Neuronal stem cell (in vitro differentiated cells): Measurements from ENCODE around the gene KRTAP5-11.

ENCODE experiments used
- DNase-seq: peaks from one replicate; pipeline ENCODE4 v3.0.0-alpha.2; 2013; ENCODE audit warnings: low spot score
- H2AFZ ChIP-seq: one replicate; pipeline ENCODE4 v1.6.1; 2013; ENCODE audit warnings: mild to moderate bottlenecking, low read length, inconsistent platforms
- H2AK5ac ChIP-seq: 2 replicates; pipeline ENCODE4 v1.6.1; 2013; ENCODE audit warnings: low read depth, mild to moderate bottlenecking, inconsistent platforms, low read length, moderate library complexity, mixed read lengths
- H2BK120ac ChIP-seq: 2 replicates; pipeline ENCODE4 v1.6.1; 2013; ENCODE audit warnings: low read depth, mild to moderate bottlenecking, inconsistent platforms, low read length, moderate library complexity, mixed read lengths
- H2BK12ac ChIP-seq: one replicate; pipeline ENCODE4 v1.6.1; 2013; ENCODE audit warnings: low read length, inconsistent platforms
- H2BK15ac ChIP-seq: 2 replicates; pipeline ENCODE4 v1.6.1; 2013; ENCODE audit warnings: mild to moderate bottlenecking, low read length, inconsistent platforms, mixed read lengths
- H2BK5ac ChIP-seq: one replicate; pipeline ENCODE4 v1.6.1; 2013; ENCODE audit warnings: inconsistent platforms, mild to moderate bottlenecking, low read length, moderate library complexity
- H3K14ac ChIP-seq: one replicate; pipeline ENCODE4 v1.6.1; 2013; ENCODE audit warnings: low read length, inconsistent platforms
- H3K18ac ChIP-seq: 2 replicates; pipeline ENCODE4 v1.6.1; 2013; ENCODE audit warnings: low read length, inconsistent platforms
- H3K23ac ChIP-seq: 2 replicates; pipeline ENCODE4 v1.6.1; 2013; ENCODE audit warnings: low read depth, mild to moderate bottlenecking, mixed read lengths, low read length, inconsistent platforms; ENCODE audit not compliant: poor library complexity
- H3K27ac ChIP-seq: replicated peaks from 3 replicates; pipeline ENCODE4 v1.5.1; 2013; ENCODE audit warnings: low read length, inconsistent platforms
- H3K27me3 ChIP-seq, 3 experiments: 2 replicates each; pipeline ENCODE4 v1.6.1; 2013; ENCODE audit warnings: low read length in 3 of 3, mild to moderate bottlenecking in 2 of 3, inconsistent platforms in 1 of 3, low read depth in 1 of 3, mixed read lengths in 1 of 3, moderate library complexity in 1 of 3; ENCODE audit not compliant: control insufficient read depth in 3 of 3, insufficient read depth in 3 of 3
- H3K36me3 ChIP-seq, 2 donors: replicated peaks in 1 of 2; 2 replicates each; pipeline ENCODE4 v1.6.1; 2013; ENCODE audit warnings: low read length in 2 of 2; ENCODE audit not compliant: control insufficient read depth in 2 of 2, insufficient read depth in 2 of 2
- H3K4ac ChIP-seq: 2 replicates; pipeline ENCODE4 v1.6.1; 2013; ENCODE audit warnings: inconsistent platforms, mild to moderate bottlenecking, low read length, moderate library complexity
- H3K4me1 ChIP-seq, 2 donors: 1 replicate in 1 of 2; 2 replicates in 1 of 2; pipeline ENCODE4 v1.6.1; 2013; ENCODE audit warnings: low read length in 2 of 2, low read depth in 1 of 2; ENCODE audit not compliant: control insufficient read depth in 2 of 2, insufficient read depth in 1 of 2
- H3K4me2 ChIP-seq: one replicate; pipeline ENCODE4 v1.6.1; 2013; ENCODE audit warnings: mild to moderate bottlenecking, low read length, inconsistent platforms; ENCODE audit not compliant: insufficient read depth, poor library complexity, severe bottlenecking
- H3K4me3 ChIP-seq, 2 donors: 2 replicates each; pipeline ENCODE4 v1.5.1; 2013; ENCODE audit warnings: low read length in 2 of 2, mild to moderate bottlenecking in 2 of 2, inconsistent platforms in 1 of 2, moderate library complexity in 1 of 2
- H3K79me1 ChIP-seq: one replicate; pipeline ENCODE4 v1.6.1; 2013; ENCODE audit warnings: low read depth, mild to moderate bottlenecking, inconsistent platforms, low read length, moderate library complexity
- H3K9ac ChIP-seq: one replicate; pipeline ENCODE4 v1.6.1; 2013; ENCODE audit warnings: mild to moderate bottlenecking, low read depth, low read length, inconsistent platforms; ENCODE audit not compliant: poor library complexity
- H3K9me3 ChIP-seq, 2 donors: replicated peaks in 1 of 2; 2 replicates each; pipeline versions ENCODE3 to v1.6.1; 2013; ENCODE audit warnings: low read length in 2 of 2, mild to moderate bottlenecking in 2 of 2, inconsistent platforms in 1 of 2, low read depth in 1 of 2, mixed read lengths in 1 of 2, moderate library complexity in 1 of 2; ENCODE audit not compliant: control insufficient read depth in 2 of 2, insufficient read depth in 1 of 2
- H4K8ac ChIP-seq: one replicate; pipeline ENCODE4 v1.6.1; 2013; ENCODE audit warnings: low read depth, mild to moderate bottlenecking, inconsistent platforms, low read length, moderate library complexity
- H4K91ac ChIP-seq: one replicate; pipeline ENCODE4 v1.6.1; 2013; ENCODE audit warnings: low read length, low read depth, mild to moderate bottlenecking, inconsistent platforms; ENCODE audit not compliant: poor library complexity
- WGBS, 2 donors: extraction: QIAGEN DNeasy Blood & Tissue Kit; methylation state at CpG; one replicate each; pipeline ENCODE4 v1.1.7; 2013; ENCODE audit warnings: missing lambda C conversion rate in 2 of 2, mixed read lengths in 1 of 2; ENCODE audit not compliant: insufficient read length in 2 of 2, insufficient replicate concordance in 1 of 2; ENCODE audit errors: extremely low coverage in 2 of 2; 5-methylcytosine and 5-hydroxymethylcytosine counted together

KRTAP5-11 gene

GRCh38 chr11:71548716-71549151, 33.9 kb downstream of the KRTAP5-11 start:
- Histone ChIP-seq H2AK5ac (peak overlapping the region; percentile 35), H3K14ac (no peak overlapping the region), H3K23ac (no peak overlapping the region), H2AFZ (no peak overlapping the region), H2BK5ac (no peak overlapping the region), H3K4me3 (no peak overlapping the region), H3K4me1 (no peaks in the 10 kb centered on the region), H2BK15ac (no peak overlapping the region), H3K18ac (peak overlapping the region; percentile 65), H3K9me3 (peaks cover 0 to 3% of the 10 kb centered on the region in 2 donors), H3K79me1 (no peaks in the 10 kb centered on the region), H4K91ac (no peak overlapping the region), H2BK12ac (peak overlapping the region; percentile 16), H3K36me3 (no peaks in the 10 kb centered on the region), H3K4me2 (no peak overlapping the region), H3K9ac (no peak overlapping the region), H3K4ac (no peak overlapping the region), H2BK120ac (no peak overlapping the region), H3K27me3 (no peaks in the 10 kb centered on the region), H3K27ac (no peak overlapping the region), H4K8ac (peak overlapping the region; percentile 76)
- no peak for DNase-seq
- WGBS, 2 donors, result no CpG with 5 or more reads among the region's 5 CpGs

GRCh38 chr11:71548120-71548519, 34.6 kb downstream of the KRTAP5-11 start, which contains the start of gene KRTAP5-9:
Gene KRTAP5-9 (plus strand): TSS chr11:71548420. CDS start chr11:71548658, 238 bp downstream.
- H3K4me1 ChIP-seq, result no peaks in the 10 kb centered on the region
- H2BK15ac ChIP-seq, result no peak within 1 kb of the TSS
- peak within 1 kb of the TSS; percentile 35 for H2AK5ac ChIP-seq
- no peak within 1 kb of the TSS for H2BK120ac ChIP-seq
- no peak within 1 kb of the TSS for H3K4me2 ChIP-seq
- H2BK12ac ChIP-seq, result peak within 1 kb of the TSS; percentile 16
- no peak within 1 kb of the TSS for H2AFZ ChIP-seq
- peak within 1 kb of the TSS; percentile 65 for H3K18ac ChIP-seq
- no peak within 1 kb of the TSS for H3K9ac ChIP-seq
- H3K9me3 ChIP-seq, result peaks cover 0 to 3% of the 10 kb centered on the region in 2 donors
- no peak for DNase-seq
- no peak within 1 kb of the TSS for H4K91ac ChIP-seq
- no peak within 1 kb of the TSS for H3K14ac ChIP-seq
- H3K36me3 ChIP-seq, result no peaks in the 10 kb centered on the region
- no peak within 1 kb of the TSS for H3K4ac ChIP-seq
- H3K27me3 ChIP-seq, result peaks cover 0 to under 1% (median 0%) of the 10 kb centered on the region in 3 experiments
- no peak within 1 kb of the TSS for H3K27ac ChIP-seq
- no peak within 1 kb of the TSS for H3K4me3 ChIP-seq
- no peak within 1 kb of the TSS for H2BK5ac ChIP-seq
- H4K8ac ChIP-seq, result peak within 1 kb of the TSS; percentile 76
- WGBS, 2 donors, result no CpG with 5 or more reads among the region's 5 CpGs
- peak within 1 kb of the TSS; percentile 26 for H3K23ac ChIP-seq
- no peaks in the 10 kb centered on the region for H3K79me1 ChIP-seq

GRCh38 chr11:71545405-71545966, 37.2 kb downstream of the KRTAP5-11 start:
- no peaks in the 10 kb centered on the region for H3K4me1 ChIP-seq
- H3K18ac ChIP-seq, result no peak overlapping the region
- H3K9ac ChIP-seq, result no peak overlapping the region
- no peak for DNase-seq
- peaks cover 0 to 3% of the 10 kb centered on the region in 2 donors for H3K9me3 ChIP-seq
- no peak overlapping the region for H2BK120ac ChIP-seq
- peak overlapping the region; percentile 22 for H2AK5ac ChIP-seq
- H3K36me3 ChIP-seq, result no peaks in the 10 kb centered on the region
- no peak overlapping the region for H3K14ac ChIP-seq
- no peak overlapping the region for H3K23ac ChIP-seq
- no peak overlapping the region for H3K4me3 ChIP-seq
- H3K27me3 ChIP-seq, result peaks cover 0 to 5% (median 0%) of the 10 kb centered on the region in 3 experiments
- H4K91ac ChIP-seq, result no peak overlapping the region
- H3K79me1 ChIP-seq, result no peaks in the 10 kb centered on the region
- no peak overlapping the region for H2BK12ac ChIP-seq
- H3K4me2 ChIP-seq, result no peak overlapping the region
- no CpG with 5 or more reads among the region's 12 CpGs for WGBS, 2 donors
- no peak overlapping the region for H2BK5ac ChIP-seq
- no peak overlapping the region for H3K27ac ChIP-seq
- H3K4ac ChIP-seq, result no peak overlapping the region
- no peak overlapping the region for H2AFZ ChIP-seq
- H4K8ac ChIP-seq, result no peak overlapping the region
- H2BK15ac ChIP-seq, result no peak overlapping the region

- Histone ChIP-seq H3K9ac (no peak overlapping the region), H3K4ac (no peak overlapping the region), H3K79me1 (no peaks in the 10 kb centered on the region), H3K14ac (no peak overlapping the region), H3K36me3 (no peaks in the 10 kb centered on the region), H4K8ac (no peak overlapping the region), H2BK15ac (no peak overlapping the region), H3K27me3 (peaks cover 0 to 5% (median 0%) of the 10 kb centered on the region in 3 experiments), H2BK120ac (no peak overlapping the region), H3K4me1 (no peaks in the 10 kb centered on the region), H3K9me3 (peaks cover 0 to 3% of the 10 kb centered on the region in 2 donors), H2BK12ac (no peak overlapping the region), H2BK5ac (no peak overlapping the region), H3K18ac (no peak overlapping the region), H3K23ac (no peak overlapping the region), H4K91ac (no peak overlapping the region), H3K4me3 (no peak overlapping the region), H2AFZ (no peak overlapping the region), H2AK5ac (no peak overlapping the region), H3K27ac (no peak overlapping the region), H3K4me2 (no peak overlapping the region)
- no CpG with 5 or more reads among the region's 6 CpGs for WGBS, 2 donors
- DNase-seq, result no peak
Observed at GRCh38 chr11:71544525-71545214, 38.0 kb downstream of the KRTAP5-11 start.
